OCI-M1 (cell line): ENCODE data around the gene DMBX1.

Experiments
- DNase-seq: peaks from one replicate; lab custom pipeline; 2025; lab: John Stamatoyannopoulos, UW

The DMBX1 gene

GRCh38 chr1:46506470-46507219 lies 17.0 kb downstream of the DMBX1 start:
- peak; percentile 76 for DNase-seq

GRCh38 chr1:46508757-46509156 lies 19.1 kb downstream of the DMBX1 start:
- DNase-seq, result peak; percentile 39

- DNase-seq, result no peak
These were observed 20.8 kb downstream of the DMBX1 start for GRCh38 chr1:46510341-46510997.

- DNase-seq, result no peak
These were observed 21.3 kb downstream of the DMBX1 start for GRCh38 chr1:46510998-46511365.

GRCh38 chr1:46512135-46512791 lies 22.6 kb downstream of the DMBX1 start:
- DNase-seq, result no peak

GRCh38 chr1:46512792-46513190 lies 23.2 kb downstream of the DMBX1 start:
- DNase-seq, result no peak

- no peak for DNase-seq
These were observed 23.9 kb downstream of the DMBX1 start for GRCh38 chr1:46513536-46513935.

GRCh38 chr1:46515576-46515975 lies 25.9 kb downstream of the DMBX1 start:
- no peak for DNase-seq

- DNase-seq, result no peak
These were observed 26.7 kb downstream of the DMBX1 start for GRCh38 chr1:46516200-46516950.

GRCh38 chr1:46517010-46517600 lies 27.5 kb downstream of the DMBX1 start:
- DNase-seq, result no peak

GRCh38 chr1:46517932-46518498 lies 28.4 kb downstream of the DMBX1 start:
- DNase-seq, result no peak

- DNase-seq, result peak; percentile 23
These were observed 29.6 kb downstream of the DMBX1 start for GRCh38 chr1:46519209-46519608.

GRCh38 chr1:46520063-46520911 lies 30.7 kb downstream of the DMBX1 start:
- DNase-seq, result no peak

- DNase-seq, result peak; percentile 75
These were observed 31.8 kb downstream of the DMBX1 start for GRCh38 chr1:46521414-46521813.

GRCh38 chr1:46522184-46522968 lies 32.7 kb downstream of the DMBX1 start:
- peak; percentile 98 for DNase-seq

GRCh38 chr1:46522969-46523320 lies 33.3 kb downstream of the DMBX1 start:
- DNase-seq, result no peak

GRCh38 chr1:46523496-46524353 lies 34.1 kb downstream of the DMBX1 start:
- DNase-seq, result peak; percentile 36

GRCh38 chr1:46524843-46525242 lies 35.2 kb downstream of the DMBX1 start:
- DNase-seq, result no peak
